ENCODE results near the gene FAM156A.
"Not testable (repeated sequence)": the region's sequence is repeated elsewhere in the genome, so short reads cannot be mapped to it uniquely, and the experiment has no call there.

The FAM156A gene, protein sequence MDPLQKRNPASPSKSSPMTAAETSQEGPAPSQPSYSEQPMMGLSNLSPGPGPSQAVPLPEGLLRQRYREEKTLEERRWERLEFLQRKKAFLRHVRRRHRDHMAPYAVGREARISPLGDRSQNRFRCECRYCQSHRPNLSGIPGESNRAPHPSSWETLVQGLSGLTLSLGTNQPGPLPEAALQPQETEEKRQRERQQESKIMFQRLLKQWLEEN

DNA sequence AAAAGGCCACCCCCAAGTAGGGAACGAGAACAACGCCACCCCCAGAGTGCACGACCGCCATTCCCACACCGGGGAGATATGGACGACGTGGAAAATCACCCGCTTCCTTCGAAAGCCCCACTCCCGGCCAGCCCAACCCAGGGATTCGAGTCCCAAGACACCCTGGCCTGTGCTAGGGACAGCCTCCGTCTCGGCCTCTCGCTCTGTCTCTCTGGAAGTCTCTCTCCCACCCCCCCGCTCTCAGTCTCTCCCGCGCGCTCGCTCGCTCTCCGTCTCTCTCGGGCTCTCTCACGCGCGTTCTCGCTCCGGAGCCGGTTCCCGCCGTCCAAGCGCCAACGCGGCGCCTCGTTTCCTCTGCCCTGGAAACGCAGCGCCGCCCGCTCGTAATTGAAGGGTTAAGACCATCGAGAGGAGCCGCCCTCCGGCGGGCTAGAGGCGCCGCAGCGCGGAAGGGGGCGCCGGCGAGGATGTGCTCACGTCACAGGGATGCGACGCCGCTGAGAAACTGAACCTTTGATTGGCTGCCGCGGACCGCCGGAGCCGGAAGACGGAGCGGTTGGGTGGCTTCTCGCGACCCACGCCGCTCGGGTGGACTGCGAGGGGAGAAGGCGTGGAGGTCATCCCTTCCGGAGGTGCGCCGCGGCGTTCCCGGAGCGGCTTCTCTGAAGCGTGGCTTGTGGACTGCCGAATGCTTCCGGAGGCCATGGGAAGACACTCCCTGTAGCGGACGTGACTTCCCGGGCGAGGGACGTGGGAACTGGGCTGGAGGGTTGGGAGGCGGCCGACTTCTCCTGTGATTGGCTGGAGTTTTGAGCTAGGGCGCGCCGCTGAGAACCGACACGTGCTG is at the start of gene FAM156A:
TSS of gene FAM156A (minus strand) at position 406 of the 847 bp plus-strand sequence. CDS start 9,930 bp downstream, outside the sequence.
- not testable (repeated sequence) for DNase-seq (ENCODE audit: low spot score)

DNA sequence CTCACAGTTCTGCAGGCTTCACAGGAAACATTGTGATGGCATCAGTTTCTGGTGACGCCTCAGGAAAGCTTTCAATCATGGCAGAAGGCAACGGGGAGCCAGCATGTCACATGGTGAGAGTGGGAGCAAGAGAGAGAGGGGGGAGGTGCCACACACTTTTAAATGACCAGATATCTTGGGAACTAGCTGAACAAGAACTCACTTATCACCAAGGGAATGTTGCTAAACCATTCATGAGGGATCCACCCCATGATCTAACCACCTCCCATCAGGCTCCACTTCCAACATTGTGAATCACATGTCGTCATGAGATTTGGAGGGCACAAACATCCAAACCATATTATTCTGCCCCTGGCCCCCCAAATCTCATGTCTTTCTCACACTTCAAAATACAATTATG is 47.0 kb upstream of the FAM156A start:
- DNase-seq (ENCODE audit: low spot score), result no peak

DNA sequence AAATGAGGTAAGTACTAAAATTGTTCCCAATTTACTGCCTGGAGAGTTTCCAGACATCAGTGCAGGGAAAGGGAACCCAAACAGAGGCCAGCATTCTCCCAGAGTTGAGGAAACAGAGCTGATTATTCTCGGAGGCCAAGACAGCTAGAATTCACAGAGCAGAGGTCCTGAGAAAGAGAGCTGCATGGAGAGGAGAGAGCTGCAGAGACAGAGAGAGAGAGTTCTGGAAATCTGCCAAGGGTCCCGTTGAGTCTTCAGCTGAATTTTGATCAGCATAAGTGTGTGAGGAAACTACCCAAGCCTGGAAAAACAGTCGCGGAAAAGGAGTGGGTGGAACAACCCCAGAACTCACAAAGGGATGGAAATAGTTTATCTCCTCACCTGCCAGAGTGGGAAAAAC is 46.5 kb upstream of the FAM156A start:
- DNase-seq (ENCODE audit: low spot score), result peak; percentile 25

DNA sequence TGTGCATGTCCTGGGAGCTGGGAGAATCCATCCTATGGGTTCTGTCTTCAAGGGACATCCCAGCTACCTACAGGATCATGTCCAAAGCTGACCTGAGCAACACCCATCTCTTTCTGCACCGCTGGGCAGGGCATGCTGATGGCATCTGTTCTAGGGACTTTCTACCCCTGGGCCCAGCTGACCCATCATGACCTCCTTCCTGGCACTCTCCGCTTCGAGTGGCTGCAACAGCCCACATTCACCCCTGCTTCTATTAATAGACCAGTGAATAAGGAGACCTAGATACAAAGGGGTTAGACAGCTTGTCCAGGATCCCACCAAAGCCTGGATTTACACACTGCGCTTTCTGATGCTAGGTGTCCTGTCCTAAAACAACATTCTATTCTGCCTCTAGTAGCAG is 45.7 kb upstream of the FAM156A start:
- no peak for DNase-seq (ENCODE audit: low spot score)

DNA sequence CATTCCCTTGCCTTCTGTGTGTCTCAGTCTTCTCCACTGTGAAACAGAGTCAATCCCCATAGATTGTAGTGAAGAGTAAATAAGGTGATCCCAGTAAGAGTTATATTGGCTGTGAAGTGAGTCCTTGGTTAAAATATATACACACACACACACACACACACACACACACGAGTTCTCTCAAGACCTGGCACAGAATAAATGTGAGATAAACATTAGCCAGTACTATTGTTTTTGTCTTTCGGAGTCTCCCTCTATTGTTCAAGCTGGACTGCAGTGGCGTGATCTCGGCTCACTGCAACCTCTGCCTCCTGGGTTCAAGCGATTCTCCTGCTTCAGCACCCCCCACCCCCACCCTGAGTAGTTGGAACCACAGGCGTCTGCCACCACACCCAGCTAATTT is 44.8 kb upstream of the FAM156A start:
- DNase-seq (ENCODE audit: low spot score), result no peak

DNA sequence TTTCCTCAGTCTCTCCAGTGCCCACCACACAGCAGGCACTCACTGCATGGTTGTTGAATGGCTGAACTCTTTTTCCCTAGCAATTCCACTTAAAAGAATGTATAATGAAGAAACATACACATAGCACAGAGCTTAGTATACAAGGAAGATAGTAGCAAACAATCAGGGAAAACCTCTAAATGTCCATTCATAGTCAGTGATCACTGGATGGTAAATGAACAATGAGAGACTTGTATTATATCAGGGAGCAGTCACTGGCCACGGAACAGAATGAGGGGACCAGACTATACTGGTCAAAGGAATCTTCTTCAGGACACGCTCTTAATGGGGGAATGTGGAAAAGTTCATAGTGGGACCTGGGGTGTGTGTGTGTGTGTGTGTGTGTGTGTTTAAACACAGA is 43.6 kb upstream of the FAM156A start:
- DNase-seq (ENCODE audit: low spot score), result no peak

DNA sequence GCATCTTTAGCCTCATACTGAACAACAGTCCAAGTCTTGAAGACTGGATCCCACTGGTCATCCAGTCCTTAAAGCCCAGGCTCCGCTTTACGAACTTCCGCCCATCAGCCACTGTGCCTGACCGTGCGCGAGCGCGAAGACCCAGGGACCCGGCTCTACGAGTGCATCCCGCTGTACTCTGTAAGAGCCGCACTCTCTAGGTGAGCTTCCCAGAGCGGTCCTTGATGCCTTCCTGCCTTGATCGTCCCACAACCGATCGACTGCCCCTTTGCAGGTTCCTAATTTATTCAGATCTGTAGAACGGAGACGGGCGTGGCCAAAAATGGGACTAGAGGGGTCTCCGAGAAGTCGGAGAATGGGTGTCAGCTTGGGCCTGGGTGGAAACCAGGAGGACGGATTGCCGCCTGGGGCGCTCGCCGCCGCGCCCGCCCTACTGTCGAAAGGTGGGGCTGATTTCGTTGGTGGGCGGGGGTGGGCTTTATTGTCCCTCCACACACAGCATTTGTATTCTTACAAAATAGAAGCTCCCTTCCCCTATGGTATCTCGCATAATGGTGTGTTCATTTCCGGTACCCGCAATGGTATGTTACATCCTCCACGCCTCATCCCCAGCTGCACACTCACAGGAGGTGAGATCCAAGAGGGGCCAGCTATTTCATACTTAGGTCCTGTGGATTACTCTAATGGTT is 42.3 kb upstream of the FAM156A start:
- no peak for DNase-seq (ENCODE audit: low spot score)

DNA sequence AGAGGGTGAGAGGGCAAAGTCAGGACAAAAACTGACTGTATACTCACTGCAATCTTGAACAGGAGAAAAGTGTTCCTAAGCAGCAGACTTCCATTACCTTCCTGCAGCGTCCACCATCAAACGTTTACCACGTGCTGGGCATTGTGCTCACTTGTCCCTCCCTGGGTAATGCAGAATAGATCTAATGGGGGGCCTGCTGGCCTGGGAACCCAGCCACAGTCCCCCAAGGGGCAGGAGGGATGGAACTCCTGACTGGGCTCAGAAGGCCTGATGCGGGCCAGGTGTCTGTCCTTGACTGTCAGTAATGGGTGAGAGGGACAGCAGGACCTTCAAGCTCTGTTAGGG is 37.6 kb upstream of the FAM156A start:
- DNase-seq (ENCODE audit: low spot score), result no peak

DNA sequence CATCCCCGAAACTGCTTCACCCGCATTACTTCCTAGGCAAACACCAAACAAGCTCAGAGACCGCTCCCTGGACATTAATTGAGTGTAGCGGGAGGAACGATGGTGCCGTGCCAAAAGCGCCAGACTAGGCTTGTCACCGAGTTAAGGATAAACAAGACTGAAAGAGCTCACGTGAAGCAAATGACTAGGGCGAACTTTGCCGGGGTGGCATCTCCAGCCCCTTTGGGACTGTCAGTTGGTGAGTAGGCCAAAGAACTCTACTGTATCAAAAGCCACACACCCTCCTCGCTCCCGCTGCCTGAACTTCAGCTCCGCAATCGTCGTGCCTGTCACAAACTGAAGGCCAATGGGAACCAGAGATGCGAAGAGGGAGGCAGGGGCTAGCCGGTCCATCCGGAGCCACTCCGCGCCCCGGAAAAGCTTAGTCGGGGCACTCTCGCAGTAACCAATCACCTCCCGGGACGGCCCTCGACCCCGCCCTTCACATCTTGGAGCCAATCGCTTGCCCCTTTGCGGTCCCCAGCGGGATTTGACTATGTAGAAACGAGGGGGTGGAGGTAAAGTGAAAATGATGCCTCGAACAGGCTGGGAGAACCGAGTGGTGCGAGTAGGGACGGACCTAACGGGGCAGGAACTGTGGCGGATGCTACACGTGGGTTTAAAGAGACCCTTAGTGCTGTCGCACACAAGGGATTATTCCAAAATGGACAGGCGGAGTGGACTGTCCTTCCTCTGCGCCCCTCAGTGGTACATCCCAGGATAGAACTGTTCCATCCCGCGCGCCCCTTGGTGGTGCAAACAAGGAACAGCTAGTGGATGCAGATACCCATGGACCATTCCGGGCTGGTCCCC is 37.0 kb upstream of the FAM156A start:
- peak; percentile 93 for DNase-seq (ENCODE audit: low spot score)

DNA sequence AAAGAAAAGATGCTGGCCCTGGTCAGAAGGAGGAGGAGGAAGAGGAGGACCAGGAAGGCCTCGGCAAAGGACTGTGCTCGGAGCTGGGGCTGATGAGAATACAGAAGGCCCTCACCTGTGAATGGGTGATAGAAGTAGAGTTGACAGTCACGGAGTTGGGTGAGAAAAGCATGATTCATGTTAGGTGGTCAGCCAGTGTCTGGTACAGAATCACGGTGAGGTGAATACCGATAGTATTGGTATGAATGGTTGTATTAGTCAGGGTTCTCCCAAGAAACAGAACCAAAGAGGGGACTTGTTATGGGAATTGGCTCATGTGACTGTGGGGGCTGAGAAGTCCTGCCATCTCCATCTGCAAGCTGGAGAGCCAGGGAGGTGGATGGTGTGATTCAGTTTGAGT is 32.5 kb upstream of the FAM156A start:
- DNase-seq (ENCODE audit: low spot score), result no peak

DNA sequence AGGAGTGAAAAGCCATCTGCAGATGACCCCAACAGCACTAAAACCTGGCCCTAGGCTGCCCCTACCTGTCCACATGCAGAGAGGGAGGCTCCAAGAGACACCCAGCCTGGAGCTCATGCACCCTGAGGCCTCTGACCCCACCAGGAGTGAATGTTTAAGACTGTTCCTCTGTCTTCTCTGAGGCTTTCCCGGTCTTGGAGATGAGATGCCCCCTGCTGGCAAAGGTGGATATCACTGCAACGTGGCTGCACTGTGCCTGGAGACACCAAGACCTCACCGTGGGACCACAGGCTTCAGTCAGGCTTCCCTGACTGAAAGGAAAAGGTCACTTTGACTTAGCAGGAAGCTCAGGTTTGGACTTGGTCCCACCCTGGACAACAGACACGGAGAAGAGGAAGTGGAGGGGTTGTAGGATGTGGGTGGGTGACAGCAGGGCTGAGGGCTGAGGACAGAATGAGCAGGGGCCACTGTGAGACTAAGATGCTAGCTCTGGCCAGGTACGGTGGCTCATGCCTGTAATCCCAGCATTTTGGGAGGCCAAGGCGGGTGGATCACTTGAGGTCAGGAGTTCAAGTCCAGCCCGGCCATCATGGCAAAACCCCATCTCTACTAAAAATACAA is 31.8 kb upstream of the FAM156A start:
- not testable (repeated sequence) for DNase-seq (ENCODE audit: low spot score)

DNA sequence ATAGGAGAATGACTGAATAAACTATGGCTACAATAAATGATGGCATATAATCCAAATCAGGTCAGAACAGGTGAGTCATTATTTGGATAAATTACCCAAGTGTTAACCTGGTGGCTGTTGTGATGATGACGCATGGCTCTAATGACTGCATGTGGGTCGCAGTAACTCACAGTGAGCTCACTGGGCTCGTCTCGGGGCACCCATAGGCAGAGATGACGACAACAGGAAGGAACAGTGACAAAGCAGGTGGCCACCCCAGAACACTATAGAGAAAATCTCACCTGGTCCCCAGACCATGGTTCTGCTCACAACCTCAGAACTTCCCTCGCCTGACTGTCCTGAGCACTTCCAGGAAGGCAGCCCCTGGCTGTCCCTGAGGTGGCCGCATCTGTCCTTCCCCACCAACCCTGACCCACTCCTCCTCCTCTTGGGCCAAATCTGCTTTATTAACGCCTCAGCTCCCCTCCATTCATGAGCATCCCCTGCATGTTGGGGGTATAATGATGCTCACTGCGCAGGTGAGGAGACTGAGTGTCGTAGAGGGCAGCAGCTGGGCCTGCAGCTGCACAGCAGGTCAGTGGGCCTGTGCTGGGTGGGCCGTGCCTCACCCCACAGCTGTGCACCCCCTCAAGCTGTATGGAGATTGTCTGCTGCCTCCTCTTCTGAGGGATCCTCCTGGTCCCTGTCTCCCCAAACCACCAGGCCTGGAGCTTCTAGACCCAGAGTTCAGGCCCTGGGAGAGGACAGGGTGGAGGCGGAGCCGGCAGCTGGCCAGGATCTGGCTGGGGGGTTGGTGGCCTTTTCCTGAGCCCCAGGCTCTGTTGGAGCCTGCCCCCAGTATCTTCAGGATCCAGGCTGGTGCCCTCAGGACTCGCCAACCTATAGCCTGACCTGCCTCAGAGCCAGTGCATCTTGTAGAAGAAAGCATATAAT is 30.9 kb upstream of the FAM156A start:
- no peak for DNase-seq (ENCODE audit: low spot score)

DNA sequence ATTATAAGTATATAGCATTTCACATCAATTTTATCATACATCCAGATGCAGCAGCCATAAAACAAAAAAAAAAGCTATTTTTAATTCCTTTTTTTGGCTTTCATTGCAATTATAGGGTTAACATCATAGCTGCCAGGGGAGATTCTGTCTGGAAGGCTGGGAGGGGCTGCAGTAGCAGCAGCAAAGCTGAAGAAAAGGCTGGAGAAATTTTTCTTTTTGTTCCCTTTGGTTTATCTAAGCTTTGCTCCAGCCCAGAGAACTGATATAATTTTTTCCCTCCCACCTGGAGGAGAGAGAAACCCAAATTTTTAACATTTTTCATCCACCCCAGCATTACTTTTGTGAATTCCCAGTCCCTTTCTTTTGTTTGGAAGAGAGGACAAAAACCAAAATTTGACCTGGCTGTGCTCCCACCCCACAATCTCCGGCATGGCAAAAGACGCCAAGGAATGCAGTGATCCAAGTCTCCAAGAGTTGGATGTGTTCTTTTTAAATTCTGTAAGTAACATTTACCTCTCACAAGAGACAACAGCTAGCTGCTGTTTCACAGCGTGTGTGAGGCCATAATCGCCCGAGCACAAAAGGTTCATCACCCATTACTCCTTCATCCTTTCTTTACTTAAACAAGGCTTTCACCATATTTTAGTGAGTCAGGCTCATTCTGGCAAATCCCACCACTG is 25.1 kb upstream of the FAM156A start:
- DNase-seq (ENCODE audit: low spot score), result no peak

DNA sequence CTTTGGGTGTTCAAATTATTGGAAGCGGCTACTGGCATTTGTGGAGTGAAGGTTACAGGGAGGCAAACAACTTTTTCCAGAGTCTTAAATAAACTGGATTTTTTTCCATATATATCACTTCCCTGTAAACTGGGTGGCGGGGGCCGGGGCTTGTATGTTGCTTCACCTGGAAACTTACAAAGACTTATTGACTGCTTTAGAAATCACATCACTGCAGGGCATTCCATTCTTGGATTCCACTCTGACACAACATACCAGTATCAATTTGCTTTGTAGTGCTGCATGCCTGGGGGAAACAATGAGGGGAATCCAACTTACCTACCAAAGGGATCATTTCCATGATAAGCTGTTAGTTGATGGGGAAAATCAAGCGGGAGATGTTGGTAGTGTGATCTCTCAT is 21.7 kb upstream of the FAM156A start:
- DNase-seq (ENCODE audit: low spot score), result no peak

DNA sequence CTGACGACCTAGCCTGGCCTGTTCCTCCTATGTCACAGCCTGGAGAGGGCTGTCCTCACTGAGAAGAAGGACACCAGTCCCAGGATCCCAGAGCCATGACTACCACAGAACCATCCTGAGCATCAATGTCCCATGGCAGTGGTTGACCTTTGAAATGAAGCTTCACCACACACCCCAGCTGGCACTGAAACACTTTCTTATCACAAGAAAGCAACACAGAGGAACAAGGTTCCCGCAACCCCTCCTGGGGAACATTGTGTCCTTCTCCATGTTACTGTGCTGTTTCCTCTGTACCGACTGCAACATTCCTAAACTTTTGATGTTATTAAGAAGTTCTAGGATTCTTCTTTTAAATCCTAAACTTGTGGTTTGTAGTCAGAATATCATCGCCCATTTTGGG is 21.2 kb upstream of the FAM156A start:
- no peak for DNase-seq (ENCODE audit: low spot score)

DNA sequence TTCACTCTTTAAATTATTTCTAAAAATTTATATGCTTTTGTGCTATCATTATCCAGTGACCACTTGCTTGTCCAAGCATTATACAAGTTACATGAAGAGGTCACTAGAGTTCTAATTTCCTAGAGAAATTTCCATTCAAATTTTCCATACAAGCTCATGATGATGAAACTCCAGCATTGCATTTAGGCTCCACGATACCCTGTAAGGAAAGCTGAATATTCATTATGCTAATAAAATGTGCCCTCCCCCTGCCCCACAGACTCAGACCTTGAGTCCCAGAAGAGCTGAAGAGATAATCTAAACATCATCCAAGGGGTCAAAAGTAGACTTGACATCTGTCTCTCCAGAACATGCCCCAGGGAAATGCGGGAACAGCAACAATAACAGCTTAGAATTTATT is 19.6 kb upstream of the FAM156A start:
- DNase-seq (ENCODE audit: low spot score), result no peak

DNA sequence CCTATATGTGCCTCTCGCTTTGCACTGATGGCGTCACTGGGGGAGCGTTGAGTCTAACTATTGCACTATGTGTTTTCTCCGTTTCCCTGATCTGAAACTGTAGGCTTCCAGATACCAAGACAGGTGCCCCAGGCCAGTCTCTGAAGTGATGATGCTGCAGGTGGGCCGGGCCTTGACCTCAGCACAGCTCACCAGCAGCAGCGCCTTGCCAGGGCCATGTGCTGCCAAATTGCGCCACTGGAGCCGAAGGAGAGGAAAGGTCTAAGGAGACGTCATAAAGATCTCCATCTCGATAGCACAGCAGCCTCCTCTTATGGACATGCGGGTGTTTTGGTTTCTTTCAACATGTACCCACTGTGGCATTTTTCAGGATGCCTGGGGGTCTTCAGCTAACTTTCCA is 17.3 kb upstream of the FAM156A start:
- DNase-seq (ENCODE audit: low spot score), result not testable (repeated sequence)

DNA sequence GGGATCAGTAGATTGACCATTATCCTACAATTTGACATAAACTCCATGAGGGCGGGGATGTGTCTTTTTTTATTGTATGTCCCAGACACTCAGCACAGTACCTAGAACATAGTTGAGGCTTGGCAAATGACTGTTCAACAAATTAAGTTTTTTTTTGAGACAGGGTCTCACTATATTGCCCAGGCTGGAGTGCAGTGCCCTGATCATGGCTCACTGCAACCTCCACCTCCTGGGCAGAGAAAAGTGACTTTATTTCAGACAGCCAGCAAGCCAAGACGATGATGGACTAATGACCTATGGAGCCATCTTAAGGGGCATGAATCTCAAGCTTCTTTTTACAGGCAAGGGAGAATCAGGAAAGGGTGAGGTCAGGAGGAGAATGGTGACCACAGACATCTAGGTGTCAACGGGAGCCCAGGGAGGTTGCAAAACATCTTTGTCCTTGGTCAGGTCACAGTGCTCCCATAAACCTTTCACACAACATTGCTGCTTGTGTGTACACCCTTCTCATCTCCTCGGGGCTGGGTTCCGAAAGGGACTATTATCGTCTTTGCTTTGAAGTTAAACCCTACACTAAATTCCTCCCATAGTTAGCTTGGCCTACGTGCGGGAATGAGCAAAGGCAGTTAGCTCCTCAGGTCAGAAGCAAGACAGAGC is 16.1 kb upstream of the FAM156A start:
- not testable (repeated sequence) for DNase-seq (ENCODE audit: low spot score)

DNA sequence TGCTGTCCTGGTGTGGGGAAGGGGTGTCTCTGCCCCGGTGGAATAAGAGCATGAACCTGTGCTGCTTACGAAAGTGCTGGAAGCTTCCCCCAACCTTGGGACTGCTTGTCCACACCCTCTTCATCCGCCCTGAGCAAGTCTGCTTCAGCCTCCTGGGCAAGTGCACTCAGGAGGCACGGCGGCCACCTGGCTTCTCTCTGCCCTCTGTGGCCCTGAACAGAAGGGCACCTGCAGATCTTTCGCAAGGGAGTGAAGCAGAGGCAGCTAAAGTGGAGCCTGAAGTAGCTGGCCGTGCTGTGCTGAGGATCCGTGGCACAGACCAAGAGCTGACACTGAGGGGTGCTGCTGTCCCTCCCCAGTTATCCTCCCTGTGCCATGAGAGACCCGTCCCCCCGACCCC is 9.6 kb upstream of the FAM156A start:
- not testable (repeated sequence) for DNase-seq (ENCODE audit: low spot score)

Data from putamen (tissue), 1 donor.